AG10803 (cell line): ENCODE results near the gene MYL11.
A peak's percentile ranks its signal among the peaks of the same experiment; 100 is the strongest.
"Not testable (repeated sequence)": the region's sequence is repeated elsewhere in the genome, so short reads cannot be mapped to it uniquely, and the experiment has no call there.

Experiments used
- DNase-seq: peaks from one replicate; pipeline ENCODE4 v3.0.0; 2010; ENCODE audit warnings: low read depth
- H3K4me3 ChIP-seq: 2 replicates; pipeline ENCODE4 v1.5.1; 2011; ENCODE audit warnings: mild to moderate bottlenecking, low read length, control low read depth
- TF ChIP-seq, protein P1 (sequence below): conservative IDR thresholded peaks from 2 replicates; pipeline ENCODE4 v1.5.1; 2011; ENCODE audit warnings: mild to moderate bottlenecking, low read length, control low read depth, inconsistent platforms

MYL11 gene

GRCh38 chr16:30374538-30374937 is at the start of gene MYL11:
MYL11 (plus strand) TSS chr16:30374802; CDS start chr16:30374858, 56 bp downstream.
- TF ChIP-seq, protein P1, sequence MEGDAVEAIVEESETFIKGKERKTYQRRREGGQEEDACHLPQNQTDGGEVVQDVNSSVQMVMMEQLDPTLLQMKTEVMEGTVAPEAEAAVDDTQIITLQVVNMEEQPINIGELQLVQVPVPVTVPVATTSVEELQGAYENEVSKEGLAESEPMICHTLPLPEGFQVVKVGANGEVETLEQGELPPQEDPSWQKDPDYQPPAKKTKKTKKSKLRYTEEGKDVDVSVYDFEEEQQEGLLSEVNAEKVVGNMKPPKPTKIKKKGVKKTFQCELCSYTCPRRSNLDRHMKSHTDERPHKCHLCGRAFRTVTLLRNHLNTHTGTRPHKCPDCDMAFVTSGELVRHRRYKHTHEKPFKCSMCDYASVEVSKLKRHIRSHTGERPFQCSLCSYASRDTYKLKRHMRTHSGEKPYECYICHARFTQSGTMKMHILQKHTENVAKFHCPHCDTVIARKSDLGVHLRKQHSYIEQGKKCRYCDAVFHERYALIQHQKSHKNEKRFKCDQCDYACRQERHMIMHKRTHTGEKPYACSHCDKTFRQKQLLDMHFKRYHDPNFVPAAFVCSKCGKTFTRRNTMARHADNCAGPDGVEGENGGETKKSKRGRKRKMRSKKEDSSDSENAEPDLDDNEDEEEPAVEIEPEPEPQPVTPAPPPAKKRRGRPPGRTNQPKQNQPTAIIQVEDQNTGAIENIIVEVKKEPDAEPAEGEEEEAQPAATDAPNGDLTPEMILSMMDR, result no peak
- H3K4me3 ChIP-seq, result no peak within 1 kb of the TSS
- no peak for DNase-seq

DNA sequence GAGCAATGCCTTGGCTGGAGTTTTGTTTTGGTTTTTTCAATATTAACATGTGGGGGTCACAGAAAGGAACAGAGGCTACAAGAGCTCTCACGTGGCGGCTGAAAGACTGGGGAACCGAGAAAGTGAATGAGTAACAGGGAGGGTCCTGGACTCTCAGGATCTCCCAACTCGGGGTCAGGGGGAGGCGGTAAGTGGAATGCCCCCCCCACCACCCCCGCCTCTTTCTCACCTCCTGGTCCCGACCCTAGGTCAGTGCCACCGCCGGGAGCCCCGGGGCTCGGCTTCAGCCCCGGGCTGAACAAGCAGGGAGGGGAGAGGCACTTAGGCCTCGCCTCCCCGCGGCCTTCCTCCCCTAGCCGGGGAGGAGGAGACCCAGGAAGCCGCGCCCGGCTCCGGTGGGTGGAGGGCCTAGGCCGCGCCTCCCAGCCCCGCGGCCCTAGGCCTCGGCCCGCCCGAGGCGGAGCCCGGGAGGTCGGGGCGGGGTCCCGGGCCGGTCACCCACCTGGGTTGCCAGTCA is 40.1 kb upstream of the MYL11 start:
- peak overlapping the region; percentile 70 for H3K4me3 ChIP-seq
- DNase-seq, result peak; percentile 73

DNA sequence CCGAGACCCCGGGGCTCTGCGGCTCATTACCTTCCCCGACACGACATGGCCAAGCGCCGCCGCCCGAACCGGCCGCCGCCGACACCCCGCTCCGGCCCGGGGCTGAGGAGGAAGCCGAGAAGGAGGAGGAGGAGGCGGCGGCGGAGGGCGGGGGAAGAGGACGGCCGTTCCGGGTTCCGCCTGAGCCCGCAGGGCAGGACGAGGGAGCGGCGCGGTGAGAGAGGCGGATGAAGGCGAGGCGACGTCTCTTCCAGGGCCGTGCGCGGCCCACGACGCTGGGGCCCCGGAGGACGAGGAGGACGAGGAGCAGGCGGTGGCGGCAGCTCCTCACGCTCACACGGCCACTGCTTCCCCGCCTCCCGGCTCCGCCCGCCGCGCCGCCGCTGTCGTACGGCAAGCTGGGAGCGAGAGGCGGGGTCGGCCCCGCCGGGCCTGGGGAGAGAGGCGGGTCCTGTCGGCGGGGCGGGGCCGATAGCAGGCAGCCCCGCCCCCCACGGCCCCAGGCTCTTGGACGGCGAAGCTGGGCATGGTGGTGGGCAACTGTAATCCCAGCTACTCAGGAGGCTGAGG is 39.5 kb upstream of the MYL11 start:
- peak overlapping the region; percentile 70 for H3K4me3 ChIP-seq
- DNase-seq, result peak; percentile 72

GRCh38 chr16:30335598-30336474 is 38.8 kb upstream of the MYL11 start:
- peak; percentile 32 for DNase-seq
- TF ChIP-seq, protein P1, result no peak
- peak overlapping the region; percentile 60 for H3K4me3 ChIP-seq

DNA sequence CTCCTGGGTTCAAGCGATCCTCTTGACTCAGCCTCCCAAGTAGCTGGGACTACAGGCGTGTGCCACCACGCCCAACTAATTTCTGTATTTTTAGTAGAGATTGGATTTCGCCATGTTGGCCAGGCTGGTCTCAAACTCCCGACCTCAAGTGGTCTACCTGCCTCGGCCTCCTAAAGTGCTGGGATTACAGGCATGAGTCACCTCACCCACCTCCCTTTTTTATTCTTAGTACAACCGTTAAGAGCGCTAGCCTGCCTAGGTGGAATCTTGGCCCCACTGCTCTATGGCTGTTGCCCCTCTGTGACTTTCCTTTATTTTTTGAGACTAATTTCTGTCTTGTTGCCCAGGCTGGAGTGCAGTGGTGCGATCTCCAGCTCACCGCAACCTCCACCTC is 36.6 kb upstream of the MYL11 start:
- DNase-seq, H3K4me3 ChIP-seq: not testable (repeated sequence)

DNA sequence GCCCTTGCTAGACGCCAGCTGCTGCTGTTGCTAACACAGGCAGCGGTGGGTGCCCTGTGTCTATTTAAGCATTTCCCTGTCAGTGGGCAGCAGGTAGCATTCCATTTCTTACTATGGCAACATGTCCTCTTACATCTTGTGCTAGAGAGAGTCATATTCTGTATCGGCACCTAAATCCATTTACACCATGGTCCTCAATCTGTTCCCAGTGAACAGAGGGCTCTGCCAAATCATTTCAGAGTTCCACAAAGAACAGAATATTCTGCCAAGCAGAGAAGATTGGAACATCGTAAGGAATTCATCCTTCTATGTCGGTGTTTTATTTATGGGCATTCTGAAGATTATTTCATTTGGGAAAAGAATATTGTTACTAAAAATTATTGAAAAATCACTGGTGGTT is 35.9 kb upstream of the MYL11 start:
- DNase-seq, H3K4me3 ChIP-seq: not testable (repeated sequence)

- no peak overlapping the region for H3K4me3 ChIP-seq
- DNase-seq, result no peak
- TF ChIP-seq, protein P1, result no peak
These were observed 34.0 kb upstream of the MYL11 start for GRCh38 chr16:30340621-30341020.

- not testable (repeated sequence) for DNase-seq, H3K4me3 ChIP-seq
- TF ChIP-seq, protein P1, result peak; percentile 9; the same call in 1 of the 2 replicates
These were observed 32.6 kb upstream of the MYL11 start for GRCh38 chr16:30341971-30342370.

GRCh38 chr16:30342751-30343490 is 31.7 kb upstream of the MYL11 start:
- DNase-seq, result no peak
- H3K4me3 ChIP-seq, result no peak overlapping the region
- TF ChIP-seq, protein P1, result no peak

DNA sequence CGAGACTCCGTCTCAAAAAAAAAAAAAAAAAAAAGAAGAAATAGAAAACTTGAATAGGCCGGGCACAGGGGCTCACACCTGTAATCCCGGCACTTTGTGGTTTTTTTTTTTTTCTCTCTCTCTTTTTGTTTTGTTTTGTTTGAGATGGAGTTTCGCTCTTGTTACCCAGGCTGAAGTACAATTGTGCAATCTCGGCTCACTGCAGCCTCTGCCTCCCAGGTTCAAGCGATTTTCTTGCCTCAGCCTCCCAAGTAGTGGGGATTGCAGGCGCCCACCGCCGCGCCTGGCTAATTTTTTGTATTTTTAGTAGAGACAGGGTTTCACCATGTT is 31.1 kb upstream of the MYL11 start:
- not testable (repeated sequence) for H3K4me3 ChIP-seq, DNase-seq
